NT2/D1 (cell line): Measurements from ENCODE around the gene TGFBR2.

Source experiments
- YY1 ChIP-seq: IDR thresholded peaks from 2 replicates; pipeline ENCODE4 v1.6.1; 2011; ENCODE audit not compliant: insufficient read length, insufficient read depth
- ZNF274 ChIP-seq: IDR thresholded peaks from 2 replicates; pipeline ENCODE4 v1.6.1; 2011; ENCODE audit warnings: mild to moderate bottlenecking, low read depth, low read length

GRCh38 chr3:30692498-30693130 lies 86.2 kb downstream of the TGFBR2 start:
- TF ChIP-seq YY1 (no peak), ZNF274 (no peak)
